Myocyte (in vitro differentiated cells): ENCODE measurements around the gene NOS3. TPM values are rescaled to one million over a fixed set of nuclear protein-coding genes. Genes with fewer than 3 reads are reported as not detected.

ENCODE experiments used
- DNase-seq: peaks from one replicate; pipeline ENCODE4 v3.0.0-alpha.2; 2012; ENCODE audit warnings: low read depth
- total RNA-seq: library from RNA; depleted of rRNA; stranded (reverse); fragments of >200 nt; gene quantifications from 2 replicates; pipeline ENCODE4 v1.2.3, GENCODE V29; 2014

The NOS3 gene
- total RNA-seq, 1 donor from 2014 or later: not detected

GRCh38 chr7:150977382-150978125 is 13.3 kb upstream of the NOS3 start:
- no peak for DNase-seq

- DNase-seq: peak; percentile 79
Measured at GRCh38 chr7:150978126-150978789, 12.6 kb upstream of the NOS3 start, which contains the start of gene KCNH2. TSS of gene KCNH2 (minus strand) at chr7:150978321. CDS start at chr7:150977913, 408 bp downstream.

- DNase-seq: peak; percentile 75
Measured at GRCh38 chr7:150979713-150980390, 11.0 kb upstream of the NOS3 start.

GRCh38 chr7:150980663-150981062 is 10.2 kb upstream of the NOS3 start:
- no peak for DNase-seq

GRCh38 chr7:150981644-150982043 is 9.2 kb upstream of the NOS3 start:
- no peak for DNase-seq

DNA sequence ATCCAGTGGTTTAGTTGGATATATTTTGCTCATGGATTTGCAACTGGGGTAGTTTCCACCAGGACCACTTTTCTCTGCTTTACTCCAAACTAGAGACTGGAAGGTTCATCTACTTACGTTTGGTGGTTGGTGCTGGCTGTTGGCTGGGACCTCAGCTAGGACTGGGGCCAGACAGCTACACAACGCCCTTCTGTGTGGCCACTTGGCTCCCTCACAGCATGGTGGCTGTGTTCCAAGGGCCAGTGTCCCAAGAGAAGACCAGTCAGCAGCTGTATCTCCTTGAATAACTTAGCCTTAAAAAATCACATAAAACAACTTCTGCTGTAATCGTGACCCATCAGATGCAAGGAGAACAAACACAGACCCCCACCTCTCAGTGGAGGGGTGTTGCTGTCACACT is 8.5 kb upstream of the NOS3 start:
- DNase-seq: no peak

GRCh38 chr7:150983893-150984368 is 6.9 kb upstream of the NOS3 start:
- peak; percentile 79 for DNase-seq

GRCh38 chr7:150986099-150986512 is 4.7 kb upstream of the NOS3 start:
- peak; percentile 74 for DNase-seq

- DNase-seq: no peak
Measured at GRCh38 chr7:150986556-150986955, 4.3 kb upstream of the NOS3 start.

DNA sequence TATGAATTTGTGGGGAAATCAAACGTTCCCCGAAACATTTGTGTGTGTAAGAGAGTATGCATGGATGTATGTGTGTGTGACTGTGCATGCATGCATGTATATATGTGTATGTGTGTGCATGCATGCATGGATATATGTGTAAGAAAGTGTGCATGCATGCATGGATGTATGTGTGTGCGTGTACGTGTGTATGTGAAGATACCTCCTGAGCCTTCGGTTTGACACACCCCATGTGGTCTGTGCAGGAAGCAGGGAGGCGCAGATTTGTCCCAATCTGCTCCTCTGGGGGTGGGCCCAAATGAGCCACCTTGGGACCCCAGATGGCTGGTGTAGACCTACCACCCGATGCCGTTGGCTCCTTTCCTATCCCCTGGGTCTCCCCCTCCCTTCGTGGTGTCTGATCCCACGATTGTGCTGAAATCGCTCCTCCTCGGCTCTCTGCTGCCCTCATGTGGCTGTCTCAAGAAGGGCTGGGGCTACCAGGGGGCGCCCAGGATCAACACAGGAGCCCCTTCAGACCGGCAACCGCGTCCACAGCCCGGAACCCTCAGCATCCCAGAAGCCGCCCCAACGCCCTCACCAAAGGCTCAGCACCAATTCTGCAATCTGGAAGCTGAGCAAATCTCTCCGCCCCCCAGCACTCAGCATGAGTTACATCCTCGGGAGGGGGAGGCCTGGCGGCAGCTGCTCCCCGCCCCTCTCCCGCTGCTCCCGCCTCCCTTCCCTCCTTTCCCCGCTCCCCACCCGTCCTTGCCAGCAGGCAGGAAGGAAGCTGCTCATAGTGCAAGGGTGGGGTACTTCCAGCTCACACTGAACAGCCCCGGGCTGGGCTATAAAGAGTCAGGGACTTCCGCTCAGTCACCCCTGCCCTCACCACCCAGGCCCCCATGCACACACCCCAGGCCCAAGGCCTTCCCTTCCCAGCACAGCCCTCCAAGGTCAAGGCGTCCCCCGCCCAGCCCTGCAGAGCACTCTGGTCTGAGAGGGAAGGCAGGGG is 2.3 kb upstream of the NOS3 start:
- peak; percentile 51 for DNase-seq

DNA sequence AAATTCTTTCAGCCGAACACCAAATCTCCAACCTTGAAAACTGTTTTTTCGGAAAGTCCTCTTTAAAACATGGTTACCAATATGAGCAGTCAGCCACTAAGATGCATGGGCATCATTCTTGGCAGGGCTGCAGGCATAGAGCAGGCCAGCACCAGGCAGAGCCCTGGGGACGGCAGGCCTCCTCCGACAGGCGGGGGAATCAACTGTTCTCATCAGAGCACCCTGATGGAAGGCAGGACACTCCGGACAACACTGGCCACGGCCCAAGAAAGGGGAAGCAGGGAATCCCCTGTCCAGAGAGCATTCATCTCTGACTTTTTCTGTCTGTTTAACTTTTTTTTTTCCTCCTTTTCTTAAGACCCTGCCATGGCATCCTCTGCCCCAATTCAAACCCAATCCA is 1.4 kb upstream of the NOS3 start:
- DNase-seq: no peak

- DNase-seq: no peak
Measured at GRCh38 chr7:150992051-150992640, 1.3 kb downstream of the NOS3 start.

GRCh38 chr7:150992833-150993302 is 2.1 kb downstream of the NOS3 start:
- no peak for DNase-seq

DNA sequence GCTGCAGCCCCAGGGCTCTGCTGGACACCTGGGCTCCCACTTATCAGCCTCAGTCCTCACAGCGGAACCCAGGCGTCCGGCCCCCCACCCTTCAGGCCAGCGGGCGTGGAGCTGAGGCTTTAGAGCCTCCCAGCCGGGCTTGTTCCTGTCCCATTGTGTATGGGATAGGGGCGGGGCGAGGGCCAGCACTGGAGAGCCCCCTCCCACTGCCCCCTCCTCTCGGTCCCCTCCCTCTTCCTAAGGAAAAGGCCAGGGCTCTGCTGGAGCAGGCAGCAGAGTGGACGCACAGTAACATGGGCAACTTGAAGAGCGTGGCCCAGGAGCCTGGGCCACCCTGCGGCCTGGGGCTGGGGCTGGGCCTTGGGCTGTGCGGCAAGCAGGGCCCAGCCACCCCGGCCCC is 2.7 kb downstream of the NOS3 start:
- no peak for DNase-seq

- no peak for DNase-seq
Measured at GRCh38 chr7:150994141-150994837, 3.5 kb downstream of the NOS3 start.

GRCh38 chr7:150994838-150995510 is 4.2 kb downstream of the NOS3 start:
- no peak for DNase-seq

- DNase-seq: no peak
Measured at GRCh38 chr7:150996376-150997074, 5.7 kb downstream of the NOS3 start.

DNA sequence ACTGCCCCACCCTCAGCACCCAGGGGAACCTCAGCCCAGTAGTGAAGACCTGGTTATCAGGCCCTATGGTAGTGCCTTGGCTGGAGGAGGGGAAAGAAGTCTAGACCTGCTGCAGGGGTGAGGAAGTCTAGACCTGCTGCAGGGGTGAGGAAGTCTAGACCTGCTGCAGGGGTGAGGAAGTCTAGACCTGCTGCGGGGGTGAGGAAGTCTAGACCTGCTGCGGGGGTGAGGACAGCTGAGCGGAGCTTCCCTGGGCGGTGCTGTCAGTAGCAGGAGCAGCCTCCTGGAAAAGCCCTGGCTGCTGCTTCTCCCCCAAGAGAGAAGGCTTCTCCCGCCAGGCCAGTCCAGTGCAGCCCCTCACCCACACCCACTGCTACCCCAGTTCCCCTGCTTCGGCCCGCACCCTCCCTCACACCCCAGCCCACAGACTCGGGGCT is 6.3 kb downstream of the NOS3 start:
- no peak for DNase-seq
